Activated CD4-positive, alpha-beta T cell treated with anti-CD3 and anti-CD28 coated beads for 36 hours (primary cell): Measurements from ENCODE around the gene MAP4. TPM values are rescaled to one million over a fixed set of nuclear protein-coding genes. Genes with fewer than 3 reads are reported as not detected.

Experiments
- ATAC-seq: fragments of 200-7000 bp; cut with Tn5 transposase; one replicate; pipeline ENCODE4 v1.10.0; 2021; ENCODE audit warnings: mild to moderate bottlenecking, moderate library complexity
- CTCF ChIA-PET: fragments of 350-600 bp; sonication (Branson Sonifier 250); formaldehyde crosslinking; loops from one replicate; lab custom pipeline; 2021; ENCODE audit warnings: antibody characterized with exemption; lab: Charles Lee
- POLR2A ChIA-PET: fragments of 350-600 bp; sonication (Branson Sonifier 250); formaldehyde crosslinking; loops from one replicate; lab custom pipeline; 2021; ENCODE audit warnings: antibody characterized with exemption, inconsistent platforms; lab: Charles Lee
- DNase-seq: peaks from one replicate; pipeline ENCODE4 v3.0.0-alpha.2; 2020
- H3K27ac Mint-ChIP-seq: one replicate; pipeline ENCODE4 v1.8.0; 2021; ENCODE audit warnings: mixed read lengths
- H3K27me3 Mint-ChIP-seq: one replicate; pipeline ENCODE4 v1.8.0; 2021; ENCODE audit warnings: mixed read lengths
- H3K36me3 Mint-ChIP-seq: one replicate; pipeline ENCODE4 v1.8.0; 2021; ENCODE audit warnings: low read depth, mixed read lengths
- H3K4me1 Mint-ChIP-seq: one replicate; pipeline ENCODE4 v1.8.0; 2021; ENCODE audit warnings: mixed read lengths
- H3K4me3 Mint-ChIP-seq: one replicate; pipeline ENCODE4 v1.8.0; 2021; ENCODE audit warnings: mild to moderate bottlenecking, moderate library complexity, mixed read lengths
- H3K9me3 Mint-ChIP-seq: one replicate; pipeline ENCODE4 v1.8.0; 2021; ENCODE audit warnings: low read depth, mixed read lengths
- intact Hi-C, 2 experiments: fragments of 100-400 bp; cut with DNase I in 1 of 2; cut with micrococcal nuclease in 1 of 2; formaldehyde crosslinking; loops; one replicate each; pipeline versions ENCODE4 v1.14.2 to v1.15.1; 2022 to 2024; cut with DNase I, micrococcal nuclease
- total RNA-seq, 2 experiments: library from RNA; stranded (reverse); gene quantifications; one replicate each; pipeline ENCODE4 v1.2.3, GENCODE V29; 2021

MAP4 gene
- total RNA-seq, 2 experiments from 2014 or later, result 115 to 119 TPM

- no peak for DNase-seq
- no peak for ATAC-seq
- intact Hi-C loops, result loop anchor here (2.0 kb wide), 2 partner anchors 155 to 469 kb away; no protein-coding TSS in a partner anchor
- peaks cover 13% of the 10 kb centered on the region for H3K4me1 Mint-ChIP-seq
- H3K36me3 Mint-ChIP-seq, result peaks cover 5% of the 10 kb centered on the region
- CTCF ChIA-PET, result interaction anchor here (0.6 to 1.2 kb wide), 5 partner anchors 25 to 255 kb away, joined by 3 to 4 read pairs (median 3); partner anchors contain the start of gene MAP4
- no peaks in the 10 kb centered on the region for H3K27me3 Mint-ChIP-seq
- POLR2A ChIA-PET, result no interaction called here
- H3K27ac Mint-ChIP-seq, result no peak overlapping the region
- H3K4me3 Mint-ChIP-seq, result no peak overlapping the region
- H3K9me3 Mint-ChIP-seq, result no peaks in the 10 kb centered on the region
These were observed 24.9 kb downstream of the MAP4 start for GRCh38 chr3:47991341-47991740.

- H3K4me1 Mint-ChIP-seq, result peaks cover 10% of the 10 kb centered on the region
- ChIA-PET POLR2A (no interaction called here), CTCF (interaction anchor here (0.5 to 2.4 kb wide), 33 partner anchors 8 to 1585 kb away, joined by 3 to 21 read pairs (median 4); no protein-coding TSS in a partner anchor)
- H3K9me3 Mint-ChIP-seq, result no peaks in the 10 kb centered on the region
- peak; percentile 99 for ATAC-seq
- no peak overlapping the region for H3K4me3 Mint-ChIP-seq
- intact Hi-C loops, result loop anchor here (1.0 to 2.0 kb wide), 5 partner anchors 153 to 467 kb away; no protein-coding TSS in a partner anchor
- peak; percentile 84 for DNase-seq
- no peaks in the 10 kb centered on the region for H3K27me3 Mint-ChIP-seq
- H3K27ac Mint-ChIP-seq, result no peak overlapping the region
- peaks cover 5% of the 10 kb centered on the region for H3K36me3 Mint-ChIP-seq
These were observed 26.2 kb downstream of the MAP4 start for GRCh38 chr3:47989981-47990440.

- no peaks in the 10 kb centered on the region for H3K27me3 Mint-ChIP-seq
These were observed 30.8 kb downstream of the MAP4 start for GRCh38 chr3:47985381-47985780.

GRCh38 chr3:47984075-47984728 lies 32.0 kb downstream of the MAP4 start:
- H3K36me3 Mint-ChIP-seq, result peaks cover 3% of the 10 kb centered on the region
- no peak overlapping the region for H3K27ac Mint-ChIP-seq
- POLR2A ChIA-PET, result no interaction called here
- CTCF ChIA-PET, result interaction anchor here (0.6 to 2.2 kb wide), 2 partner anchors 13 to 123 kb away, joined by 3 to 6 read pairs; no protein-coding TSS in a partner anchor
- ATAC-seq (no peak), DNase-seq (no peak)
- H3K27me3 Mint-ChIP-seq, result no peaks in the 10 kb centered on the region
- peaks cover 6% of the 10 kb centered on the region for H3K4me1 Mint-ChIP-seq
- no peak overlapping the region for H3K4me3 Mint-ChIP-seq
- intact Hi-C loops, result no loop called here
- H3K9me3 Mint-ChIP-seq, result no peaks in the 10 kb centered on the region

More at GRCh38 chr3:47985381-47985780, 30.8 kb downstream of the MAP4 start:
- H3K9me3 Mint-ChIP-seq, result no peaks in the 10 kb centered on the region
- H3K36me3 Mint-ChIP-seq, result peaks cover 3% of the 10 kb centered on the region
- intact Hi-C loops, result no loop called here
- no peak overlapping the region for H3K4me3 Mint-ChIP-seq
- DNase-seq, result no peak
- ChIA-PET POLR2A (no interaction called here), CTCF (interaction anchor here (2.2 kb wide), 1 partner anchor 12 kb away, joined by 6 read pairs; no protein-coding TSS in a partner anchor)
- ATAC-seq, result no peak
- peaks cover 12% of the 10 kb centered on the region for H3K4me1 Mint-ChIP-seq
- H3K27ac Mint-ChIP-seq, result no peak overlapping the region

GRCh38 chr3:47980795-47981194 lies 35.4 kb downstream of the MAP4 start:
- intact Hi-C loops, result no loop called here
- H3K4me1 Mint-ChIP-seq, result peaks cover 3% of the 10 kb centered on the region
- DNase-seq, result no peak
- H3K27ac Mint-ChIP-seq, result no peak overlapping the region
- ATAC-seq, result no peak
- ChIA-PET POLR2A (no interaction called here), CTCF (interaction anchor here (0.7 to 1.5 kb wide), 4 partner anchors 9 to 143 kb away, joined by 3 to 6 read pairs (median 4); no protein-coding TSS in a partner anchor)
- no peaks in the 10 kb centered on the region for H3K9me3 Mint-ChIP-seq
- no peaks in the 10 kb centered on the region for H3K27me3 Mint-ChIP-seq
- no peak overlapping the region for H3K4me3 Mint-ChIP-seq
- H3K36me3 Mint-ChIP-seq, result no peaks in the 10 kb centered on the region

GRCh38 chr3:47979070-47979469 lies 37.1 kb downstream of the MAP4 start:
- ChIA-PET POLR2A (no interaction called here), CTCF (no interaction called here)
- no peak overlapping the region for H3K4me3 Mint-ChIP-seq
- H3K36me3 Mint-ChIP-seq, result peaks cover 3% of the 10 kb centered on the region
- DNase-seq (no peak), ATAC-seq (no peak)
- H3K27ac Mint-ChIP-seq, result no peak overlapping the region
- no peaks in the 10 kb centered on the region for H3K9me3 Mint-ChIP-seq
- H3K4me1 Mint-ChIP-seq, result peaks cover under 1% of the 10 kb centered on the region
- intact Hi-C loops, result no loop called here
- no peaks in the 10 kb centered on the region for H3K27me3 Mint-ChIP-seq

GRCh38 chr3:47978386-47978785 lies 37.8 kb downstream of the MAP4 start:
- peaks cover 3% of the 10 kb centered on the region for H3K36me3 Mint-ChIP-seq

GRCh38 chr3:47976135-47976732 lies 40.0 kb downstream of the MAP4 start:
- no peak for ATAC-seq
- Mint-ChIP-seq H3K4me1 (no peaks in the 10 kb centered on the region), H3K27ac (no peak overlapping the region), H3K9me3 (no peaks in the 10 kb centered on the region), H3K4me3 (no peak overlapping the region), H3K27me3 (no peaks in the 10 kb centered on the region), H3K36me3 (peaks cover 3% of the 10 kb centered on the region)
- ChIA-PET POLR2A (no interaction called here), CTCF (interaction anchor here (0.8 to 2.2 kb wide), 3 partner anchors 11 to 455 kb away, joined by 3 to 12 read pairs (median 3); no protein-coding TSS in a partner anchor)
- no peak for DNase-seq
- intact Hi-C loops, result no loop called here

More at GRCh38 chr3:47978386-47978785, 37.8 kb downstream of the MAP4 start:
- ATAC-seq (no peak), DNase-seq (no peak)
- ChIA-PET POLR2A (no interaction called here), CTCF (interaction anchor here (2.2 kb wide), 1 partner anchor 11 kb away, joined by 12 read pairs; no protein-coding TSS in a partner anchor)
- Mint-ChIP-seq H3K4me1 (no peaks in the 10 kb centered on the region), H3K27ac (no peak overlapping the region), H3K9me3 (no peaks in the 10 kb centered on the region), H3K27me3 (no peaks in the 10 kb centered on the region), H3K4me3 (no peak overlapping the region)
- intact Hi-C loops, result no loop called here

- ChIA-PET CTCF (interaction anchor here (0.7 kb wide), 1 partner anchor 149 kb away, joined by 4 read pairs; no protein-coding TSS in a partner anchor), POLR2A (interaction anchor here (0.6 kb wide), 1 partner anchor 1351 kb away, joined by 3 read pairs; no protein-coding TSS in a partner anchor)
- no peak for DNase-seq
- no peaks in the 10 kb centered on the region for H3K9me3 Mint-ChIP-seq
- ATAC-seq, result no peak
- peaks cover 3% of the 10 kb centered on the region for H3K36me3 Mint-ChIP-seq
- intact Hi-C loops, result no loop called here
- no peak overlapping the region for H3K27ac Mint-ChIP-seq
- no peaks in the 10 kb centered on the region for H3K27me3 Mint-ChIP-seq
- no peaks in the 10 kb centered on the region for H3K4me1 Mint-ChIP-seq
- H3K4me3 Mint-ChIP-seq, result no peak overlapping the region
These were observed 41.2 kb downstream of the MAP4 start for GRCh38 chr3:47974974-47975470.

GRCh38 chr3:47971081-47971480 lies 45.1 kb downstream of the MAP4 start:
- POLR2A ChIA-PET, result no interaction called here
- H3K27ac Mint-ChIP-seq, result no peak overlapping the region
- no peaks in the 10 kb centered on the region for H3K9me3 Mint-ChIP-seq
- peaks cover 6% of the 10 kb centered on the region for H3K36me3 Mint-ChIP-seq
- ATAC-seq (no peak), DNase-seq (no peak)
- H3K4me1 Mint-ChIP-seq, result peaks cover 5% of the 10 kb centered on the region
- H3K27me3 Mint-ChIP-seq, result no peaks in the 10 kb centered on the region
- no peak overlapping the region for H3K4me3 Mint-ChIP-seq
- intact Hi-C loops, result no loop called here
- CTCF ChIA-PET, result no interaction called here

- no peak for DNase-seq
- Mint-ChIP-seq H3K27me3 (no peaks in the 10 kb centered on the region), H3K4me1 (peaks cover 24% of the 10 kb centered on the region), H3K9me3 (no peaks in the 10 kb centered on the region), H3K4me3 (no peak overlapping the region), H3K36me3 (peaks cover 4% of the 10 kb centered on the region), H3K27ac (no peak overlapping the region)
- intact Hi-C loops, result no loop called here
- ChIA-PET POLR2A (no interaction called here), CTCF (no interaction called here)
- no peak for ATAC-seq
These were observed 51.5 kb downstream of the MAP4 start for GRCh38 chr3:47964740-47965139.
